Testis (tissue), 2 donors: ENCODE results near the gene MCM3AP.

Experiments
- POLR2A ChIP-seq: fragments of 450-650 bp; IDR thresholded peaks from one replicate; pipeline ENCODE4 v1.6.1; 2017; ENCODE audit warnings: antibody characterized with exemption, mild to moderate bottlenecking, moderate library complexity
- TF ChIP-seq, protein P1 (sequence below), 3 experiments: fragments of 450-650 bp in 2 of 3; fragments of 200-600 bp in 1 of 3; sonication (generic) in 1 of 3; IDR thresholded peaks; one replicate each; pipeline ENCODE4 v1.5.1; 2016 to 2019; ENCODE audit warnings: antibody characterized with exemption in 3 of 3, mild to moderate bottlenecking in 2 of 3, moderate library complexity in 1 of 3

DNA sequence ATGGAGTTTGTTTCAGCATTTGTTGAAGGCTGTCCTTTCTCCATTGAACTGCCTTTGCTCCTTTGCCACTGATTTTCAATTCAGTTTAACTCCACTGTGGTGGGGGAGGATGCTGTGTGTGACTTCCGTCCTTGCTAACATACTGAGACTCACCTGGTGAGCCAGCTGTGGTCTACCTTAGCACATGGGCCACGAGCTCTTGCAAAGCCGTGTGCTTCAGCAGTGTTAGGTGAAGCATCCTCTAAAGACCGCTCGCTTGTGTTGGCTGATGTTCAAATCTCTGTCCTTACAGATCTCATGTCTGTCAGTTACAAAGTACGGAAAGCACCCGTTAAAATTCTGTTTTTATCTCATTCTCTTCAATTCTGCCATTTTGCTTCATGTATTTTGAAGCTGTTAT, 97.6 kb downstream of the MCM3AP start:
- TF ChIP-seq POLR2A = no peak
- TF ChIP-seq, protein P1, sequence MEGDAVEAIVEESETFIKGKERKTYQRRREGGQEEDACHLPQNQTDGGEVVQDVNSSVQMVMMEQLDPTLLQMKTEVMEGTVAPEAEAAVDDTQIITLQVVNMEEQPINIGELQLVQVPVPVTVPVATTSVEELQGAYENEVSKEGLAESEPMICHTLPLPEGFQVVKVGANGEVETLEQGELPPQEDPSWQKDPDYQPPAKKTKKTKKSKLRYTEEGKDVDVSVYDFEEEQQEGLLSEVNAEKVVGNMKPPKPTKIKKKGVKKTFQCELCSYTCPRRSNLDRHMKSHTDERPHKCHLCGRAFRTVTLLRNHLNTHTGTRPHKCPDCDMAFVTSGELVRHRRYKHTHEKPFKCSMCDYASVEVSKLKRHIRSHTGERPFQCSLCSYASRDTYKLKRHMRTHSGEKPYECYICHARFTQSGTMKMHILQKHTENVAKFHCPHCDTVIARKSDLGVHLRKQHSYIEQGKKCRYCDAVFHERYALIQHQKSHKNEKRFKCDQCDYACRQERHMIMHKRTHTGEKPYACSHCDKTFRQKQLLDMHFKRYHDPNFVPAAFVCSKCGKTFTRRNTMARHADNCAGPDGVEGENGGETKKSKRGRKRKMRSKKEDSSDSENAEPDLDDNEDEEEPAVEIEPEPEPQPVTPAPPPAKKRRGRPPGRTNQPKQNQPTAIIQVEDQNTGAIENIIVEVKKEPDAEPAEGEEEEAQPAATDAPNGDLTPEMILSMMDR (IDR thresholded peaks at IDR 0.05) = no peak
